ENCODE data around the gene FKBP10.
"Not testable (repeated sequence)": the region's sequence is repeated elsewhere in the genome, so short reads cannot be mapped to it uniquely, and the experiment has no call there.

Gene FKBP10

GRCh38 chr17:41824086-41824485 lies 11.3 kb downstream of the FKBP10 start:
- Histone ChIP-seq H3K27me3 (ENCODE audit: insufficient read depth, low read depth, severe bottlenecking) (no peaks in the 10 kb centered on the region), H3K27ac (peak overlapping the region; percentile 80), H3K36me3 (peaks cover 78% of the 10 kb centered on the region), H3K4me3 (ENCODE audit: low read depth, low read length) (no peak overlapping the region), H3K9me3 (ENCODE audit: severe bottlenecking) (no peaks in the 10 kb centered on the region)
- no peak for TF ChIP-seq CTCF (IDR thresholded peaks at IDR 0.05; ENCODE audit: low read depth, low read length)
- DNase-seq: peak; percentile 92

- peak; percentile 5; the same call in 1 of the 2 replicates for TF ChIP-seq CTCF (IDR thresholded peaks at IDR 0.05; ENCODE audit: low read depth, low read length)
- Histone ChIP-seq H3K36me3 (peaks cover 78% of the 10 kb centered on the region), H3K27ac (peak overlapping the region; percentile 80), H3K27me3 (ENCODE audit: insufficient read depth, low read depth, severe bottlenecking) (no peaks in the 10 kb centered on the region), H3K9me3 (ENCODE audit: severe bottlenecking) (no peaks in the 10 kb centered on the region), H3K4me3 (ENCODE audit: low read depth, low read length) (no peak overlapping the region)
- no peak for DNase-seq
These were observed 12.5 kb downstream of the FKBP10 start for GRCh38 chr17:41825175-41825845.

- not testable (repeated sequence) for H3K9me3 ChIP-seq (ENCODE audit: severe bottlenecking); H3K4me3 ChIP-seq (ENCODE audit: low read depth, low read length); DNase-seq; H3K27ac ChIP-seq; H3K27me3 ChIP-seq (ENCODE audit: insufficient read depth, low read depth, severe bottlenecking)
- peaks cover 98% of the 10 kb centered on the region for H3K36me3 ChIP-seq
These were observed 17.2 kb downstream of the FKBP10 start for GRCh38 chr17:41829961-41830360.

- peak overlapping the region; percentile 79 for H3K27ac ChIP-seq
- no peaks in the 10 kb centered on the region for H3K9me3 ChIP-seq (ENCODE audit: severe bottlenecking)
- no peaks in the 10 kb centered on the region for H3K27me3 ChIP-seq (ENCODE audit: insufficient read depth, low read depth, severe bottlenecking)
- TF ChIP-seq CTCF (IDR thresholded peaks at IDR 0.05; ENCODE audit: low read depth, low read length): no peak
- peak overlapping the region; percentile 94 for H3K4me3 ChIP-seq (ENCODE audit: low read depth, low read length)
- DNase-seq: peak; percentile 40
- peaks cover 49% of the 10 kb centered on the region for H3K36me3 ChIP-seq
These were observed 22.5 kb downstream of the FKBP10 start for GRCh38 chr17:41835214-41835799.

- 0 out of 2 replicates have a peak, but pooled peaks have one; percentile 1 for TF ChIP-seq CTCF (IDR thresholded peaks at IDR 0.05; ENCODE audit: low read depth, low read length)
- Histone ChIP-seq H3K27ac (peak within 1 kb of the TSS; percentile 79), H3K27me3 (ENCODE audit: insufficient read depth, low read depth, severe bottlenecking) (no peaks in the 10 kb centered on the region), H3K36me3 (peaks cover 43% of the 10 kb centered on the region), H3K4me3 (ENCODE audit: low read depth, low read length) (peak within 1 kb of the TSS; percentile 94), H3K9me3 (ENCODE audit: severe bottlenecking) (no peaks in the 10 kb centered on the region)
- DNase-seq: peak; percentile 83
These were observed 23.2 kb downstream of the FKBP10 start, which contains the start of gene NT5C3B for GRCh38 chr17:41835800-41836549. TSS of gene NT5C3B (minus strand) at chr17:41836232. CDS start at chr17:41836193, 39 bp downstream.
